ENCODE results near the gene WBP2.

WBP2 gene

GRCh38 chr17:75898065-75898464 lies 42.9 kb upstream of the WBP2 start:
- TF ChIP-seq, protein P1, sequence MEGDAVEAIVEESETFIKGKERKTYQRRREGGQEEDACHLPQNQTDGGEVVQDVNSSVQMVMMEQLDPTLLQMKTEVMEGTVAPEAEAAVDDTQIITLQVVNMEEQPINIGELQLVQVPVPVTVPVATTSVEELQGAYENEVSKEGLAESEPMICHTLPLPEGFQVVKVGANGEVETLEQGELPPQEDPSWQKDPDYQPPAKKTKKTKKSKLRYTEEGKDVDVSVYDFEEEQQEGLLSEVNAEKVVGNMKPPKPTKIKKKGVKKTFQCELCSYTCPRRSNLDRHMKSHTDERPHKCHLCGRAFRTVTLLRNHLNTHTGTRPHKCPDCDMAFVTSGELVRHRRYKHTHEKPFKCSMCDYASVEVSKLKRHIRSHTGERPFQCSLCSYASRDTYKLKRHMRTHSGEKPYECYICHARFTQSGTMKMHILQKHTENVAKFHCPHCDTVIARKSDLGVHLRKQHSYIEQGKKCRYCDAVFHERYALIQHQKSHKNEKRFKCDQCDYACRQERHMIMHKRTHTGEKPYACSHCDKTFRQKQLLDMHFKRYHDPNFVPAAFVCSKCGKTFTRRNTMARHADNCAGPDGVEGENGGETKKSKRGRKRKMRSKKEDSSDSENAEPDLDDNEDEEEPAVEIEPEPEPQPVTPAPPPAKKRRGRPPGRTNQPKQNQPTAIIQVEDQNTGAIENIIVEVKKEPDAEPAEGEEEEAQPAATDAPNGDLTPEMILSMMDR (conservative IDR thresholded peaks at IDR 0.05) = no peak
- peak overlapping the region; percentile 96 for H3K27ac ChIP-seq

GRCh38 chr17:75897160-75898019 lies 42.3 kb upstream of the WBP2 start:
- H3K27ac ChIP-seq = peak overlapping the region; percentile 96
- TF ChIP-seq, protein P1 (conservative IDR thresholded peaks at IDR 0.05) = no peak

DNA sequence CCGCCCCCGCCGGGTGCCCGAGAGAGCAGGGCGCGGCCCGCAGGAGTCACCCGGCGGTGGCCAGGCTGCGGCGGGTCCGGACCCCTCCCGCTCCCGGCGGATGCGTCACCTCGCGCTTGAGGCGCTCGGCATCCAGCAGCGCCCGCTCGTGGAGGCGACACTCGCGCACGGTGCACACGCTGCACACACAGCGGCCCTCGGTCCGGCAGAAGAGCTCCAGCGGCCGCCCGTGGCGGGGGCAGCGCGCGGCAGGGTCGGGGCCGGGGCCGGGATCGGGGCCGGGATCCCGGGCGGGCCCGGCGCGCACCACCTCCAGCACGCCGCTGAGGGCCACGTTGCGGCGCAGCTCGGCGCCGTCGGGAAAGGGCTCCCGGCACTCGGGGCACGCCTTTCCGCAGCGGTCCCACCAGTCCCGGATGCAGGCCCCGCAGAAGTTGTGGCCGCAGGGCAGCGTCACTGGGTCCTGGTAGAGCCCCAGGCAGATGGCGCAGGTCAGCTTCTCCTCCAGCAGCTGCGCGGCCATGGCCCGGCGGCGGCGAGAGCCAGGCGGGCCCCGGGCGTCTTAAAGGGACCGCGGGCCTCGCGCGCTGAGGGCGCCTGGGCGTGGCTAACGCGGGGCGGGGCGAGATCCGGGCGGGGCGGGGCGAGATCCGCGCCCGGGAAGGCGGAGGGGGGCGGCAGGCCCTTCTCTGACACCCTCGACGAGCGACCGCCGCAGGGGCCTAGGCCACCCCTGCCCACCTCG lies 41.5 kb upstream of the WBP2 start, which contains the start of gene TRIM65:
TRIM65 (minus strand) TSS at position 537 of the 745 bp plus-strand sequence; CDS start at position 523, 14 bp downstream.
- TF ChIP-seq, protein P1 (conservative IDR thresholded peaks at IDR 0.05) = peak; percentile 57
- peak within 1 kb of the TSS; percentile 96 for H3K27ac ChIP-seq

- TF ChIP-seq, protein P1 (conservative IDR thresholded peaks at IDR 0.05) = peak; percentile 39
- peak overlapping the region; percentile 96 for H3K27ac ChIP-seq
Observed at GRCh38 chr17:75895370-75896155, 40.4 kb upstream of the WBP2 start.

GRCh38 chr17:75894049-75894733 lies 39.1 kb upstream of the WBP2 start:
- peak overlapping the region; percentile 96; the same call in 1 of the 2 replicates for H3K27ac ChIP-seq
- TF ChIP-seq, protein P1 (conservative IDR thresholded peaks at IDR 0.05) = no peak

- H3K27ac ChIP-seq = no peak overlapping the region
- TF ChIP-seq, protein P1 (conservative IDR thresholded peaks at IDR 0.05) = no peak
Observed at GRCh38 chr17:75893305-75894048, 38.3 kb upstream of the WBP2 start.
